ENCODE measurements around the gene TMEM18. TPM values are rescaled to one million over a fixed set of nuclear protein-coding genes. Genes with fewer than 3 reads are reported as not detected.

TMEM18 gene
- total RNA-seq, 1 donor from 2014 or later, result 23.3 TPM

GRCh38 chr2:675460-675859, 1.7 kb downstream of the TMEM18 start:
- peaks cover 42% of the 10 kb centered on the region for H3K4me1 Mint-ChIP-seq (ENCODE audit: low read depth)
- no peaks in the 10 kb centered on the region for H3K27me3 Mint-ChIP-seq (ENCODE audit: insufficient read depth)
- intact Hi-C loops (cut with micrococcal nuclease), result loop anchor here (5.0 kb wide), 1 partner anchor 272 kb away; no protein-coding TSS in a partner anchor
- H3K4me3 Mint-ChIP-seq, result peak overlapping the region; percentile 89
- H3K9me3 Mint-ChIP-seq, result no peaks in the 10 kb centered on the region
- peak overlapping the region; percentile 93 for H3K27ac Mint-ChIP-seq
- no peak for DNase-seq (ENCODE audit: low spot score)
- H3K36me3 Mint-ChIP-seq (ENCODE audit: low read depth), result peaks cover 6% of the 10 kb centered on the region

- Mint-ChIP-seq H3K27me3 (ENCODE audit: insufficient read depth) (no peaks in the 10 kb centered on the region), H3K36me3 (ENCODE audit: low read depth) (peaks cover 7% of the 10 kb centered on the region), H3K4me3 (peak overlapping the region; percentile 89), H3K4me1 (ENCODE audit: low read depth) (peaks cover 42% of the 10 kb centered on the region), H3K9me3 (no peaks in the 10 kb centered on the region), H3K27ac (no peak overlapping the region)
- DNase-seq (ENCODE audit: low spot score), result no peak
- intact Hi-C loops (cut with micrococcal nuclease), result loop anchor here (5.0 kb wide), 1 partner anchor 272 kb away; no protein-coding TSS in a partner anchor
Measured at GRCh38 chr2:675051-675450, 2.2 kb downstream of the TMEM18 start.

- Mint-ChIP-seq H3K4me1 (ENCODE audit: low read depth) (peaks cover 42% of the 10 kb centered on the region), H3K9me3 (no peaks in the 10 kb centered on the region), H3K36me3 (ENCODE audit: low read depth) (peaks cover 13% of the 10 kb centered on the region), H3K27me3 (ENCODE audit: insufficient read depth) (no peaks in the 10 kb centered on the region), H3K27ac (no peak overlapping the region), H3K4me3 (peak overlapping the region; percentile 8)
- no peak for DNase-seq (ENCODE audit: low spot score)
- intact Hi-C loops (cut with micrococcal nuclease), result no loop called here
Measured at GRCh38 chr2:674321-674985, 2.8 kb downstream of the TMEM18 start.

- Mint-ChIP-seq H3K4me3 (no peak overlapping the region), H3K9me3 (no peaks in the 10 kb centered on the region), H3K27me3 (ENCODE audit: insufficient read depth) (no peaks in the 10 kb centered on the region), H3K36me3 (ENCODE audit: low read depth) (peaks cover 18% of the 10 kb centered on the region), H3K4me1 (ENCODE audit: low read depth) (peaks cover 38% of the 10 kb centered on the region), H3K27ac (no peak overlapping the region)
- no peak for DNase-seq (ENCODE audit: low spot score)
- intact Hi-C loops (cut with micrococcal nuclease), result no loop called here
Measured at GRCh38 chr2:673615-674320, 3.4 kb downstream of the TMEM18 start.

GRCh38 chr2:673016-673415, 4.2 kb downstream of the TMEM18 start:
- no peak for DNase-seq (ENCODE audit: low spot score)
- Mint-ChIP-seq H3K27ac (peak overlapping the region; percentile 32), H3K36me3 (ENCODE audit: low read depth) (peaks cover 26% of the 10 kb centered on the region), H3K4me3 (no peak overlapping the region), H3K27me3 (ENCODE audit: insufficient read depth) (no peaks in the 10 kb centered on the region), H3K9me3 (peaks cover 4% of the 10 kb centered on the region), H3K4me1 (ENCODE audit: low read depth) (peaks cover 31% of the 10 kb centered on the region)
- intact Hi-C loops (cut with micrococcal nuclease), result no loop called here

- no peak overlapping the region for H3K27ac Mint-ChIP-seq
- peaks cover 28% of the 10 kb centered on the region for H3K4me1 Mint-ChIP-seq (ENCODE audit: low read depth)
- H3K36me3 Mint-ChIP-seq (ENCODE audit: low read depth), result peaks cover 30% of the 10 kb centered on the region
- no peak overlapping the region for H3K4me3 Mint-ChIP-seq
- H3K27me3 Mint-ChIP-seq (ENCODE audit: insufficient read depth), result no peaks in the 10 kb centered on the region
- no peak for DNase-seq (ENCODE audit: low spot score)
- intact Hi-C loops (cut with micrococcal nuclease), result no loop called here
- H3K9me3 Mint-ChIP-seq, result peaks cover 8% of the 10 kb centered on the region
Measured at GRCh38 chr2:672606-672905, 4.7 kb downstream of the TMEM18 start.

GRCh38 chr2:671787-672605, 5.2 kb downstream of the TMEM18 start:
- Mint-ChIP-seq H3K27me3 (ENCODE audit: insufficient read depth) (no peaks in the 10 kb centered on the region), H3K9me3 (peaks cover 10% of the 10 kb centered on the region), H3K4me3 (no peak overlapping the region), H3K27ac (no peak overlapping the region), H3K36me3 (ENCODE audit: low read depth) (peaks cover 33% of the 10 kb centered on the region), H3K4me1 (ENCODE audit: low read depth) (peaks cover 28% of the 10 kb centered on the region)
- intact Hi-C loops (cut with micrococcal nuclease), result no loop called here
- no peak for DNase-seq (ENCODE audit: low spot score)

- peaks cover 39% of the 10 kb centered on the region for H3K36me3 Mint-ChIP-seq (ENCODE audit: low read depth)
- peaks cover 23% of the 10 kb centered on the region for H3K4me1 Mint-ChIP-seq (ENCODE audit: low read depth)
- peaks cover 10% of the 10 kb centered on the region for H3K9me3 Mint-ChIP-seq
- no peak overlapping the region for H3K27ac Mint-ChIP-seq
- intact Hi-C loops (cut with micrococcal nuclease), result no loop called here
- no peak for DNase-seq (ENCODE audit: low spot score)
- H3K4me3 Mint-ChIP-seq, result no peak overlapping the region
- H3K27me3 Mint-ChIP-seq (ENCODE audit: insufficient read depth), result no peaks in the 10 kb centered on the region
Measured at GRCh38 chr2:671072-671471, 6.1 kb downstream of the TMEM18 start.

- Mint-ChIP-seq H3K4me1 (ENCODE audit: low read depth) (peaks cover 19% of the 10 kb centered on the region), H3K36me3 (ENCODE audit: low read depth) (peaks cover 43% of the 10 kb centered on the region), H3K27me3 (ENCODE audit: insufficient read depth) (no peaks in the 10 kb centered on the region), H3K4me3 (no peak overlapping the region), H3K27ac (no peak overlapping the region), H3K9me3 (peaks cover 13% of the 10 kb centered on the region)
- no peak for DNase-seq (ENCODE audit: low spot score)
- intact Hi-C loops (cut with micrococcal nuclease), result no loop called here
Measured at GRCh38 chr2:670637-671036, 6.6 kb downstream of the TMEM18 start.

GRCh38 chr2:669323-669722, 7.9 kb downstream of the TMEM18 start:
- Mint-ChIP-seq H3K9me3 (peaks cover 23% of the 10 kb centered on the region), H3K4me3 (no peak overlapping the region), H3K27me3 (ENCODE audit: insufficient read depth) (no peaks in the 10 kb centered on the region), H3K4me1 (ENCODE audit: low read depth) (peaks cover 13% of the 10 kb centered on the region), H3K27ac (no peak overlapping the region), H3K36me3 (ENCODE audit: low read depth) (peaks cover 51% of the 10 kb centered on the region)
- DNase-seq (ENCODE audit: low spot score), result no peak
- intact Hi-C loops (cut with micrococcal nuclease), result no loop called here

GRCh38 chr2:668000-668398, 9.2 kb downstream of the TMEM18 start:
- no peaks in the 10 kb centered on the region for H3K27me3 Mint-ChIP-seq (ENCODE audit: insufficient read depth)
- intact Hi-C loops (cut with micrococcal nuclease), result loop anchor here (1.0 kb wide), 1 partner anchor 8 kb away; no protein-coding TSS in a partner anchor
- H3K4me3 Mint-ChIP-seq, result no peak overlapping the region
- H3K36me3 Mint-ChIP-seq (ENCODE audit: low read depth), result peaks cover 58% of the 10 kb centered on the region
- H3K4me1 Mint-ChIP-seq (ENCODE audit: low read depth), result peaks cover 11% of the 10 kb centered on the region
- no peak for DNase-seq (ENCODE audit: low spot score)
- peaks cover 23% of the 10 kb centered on the region for H3K9me3 Mint-ChIP-seq
- no peak overlapping the region for H3K27ac Mint-ChIP-seq

- Mint-ChIP-seq H3K27ac (no peak overlapping the region), H3K4me3 (no peak overlapping the region), H3K4me1 (ENCODE audit: low read depth) (peaks cover 16% of the 10 kb centered on the region), H3K27me3 (ENCODE audit: insufficient read depth) (no peaks in the 10 kb centered on the region), H3K9me3 (peaks cover 23% of the 10 kb centered on the region), H3K36me3 (ENCODE audit: low read depth) (peaks cover 60% of the 10 kb centered on the region)
- intact Hi-C loops (cut with micrococcal nuclease), result loop anchor here (1.0 kb wide), 1 partner anchor 9 kb away; no protein-coding TSS in a partner anchor
- DNase-seq (ENCODE audit: low spot score), result no peak
Measured at GRCh38 chr2:667332-667999, 9.7 kb downstream of the TMEM18 start.

All from activated T-helper 1 cell treated with anti-CD3 and anti-CD28 coated beads, Interleukin-12 subunit alpha, Interleukin-12 subunit beta, Interleukin-2, Interleukin-4 antibody, amounts not matched to agents 30 ng/mL and 10 ng/mL and 1 ng/mL, durations not matched to agents 14 hours and 24 hours and 36 hours (primary cell).